Activated T-cell treated with anti-CD3 and anti-CD28 coated beads for 4 hours (primary cell): ENCODE results near the gene KIAA0040.
"Not testable (repeated sequence)": the region's sequence is repeated elsewhere in the genome, so short reads cannot be mapped to it uniquely, and the experiment has no call there.

ENCODE experiments used
- DNase-seq: peaks from one replicate; pipeline ENCODE4 v3.0.0-alpha.2; 2020

The KIAA0040 gene

GRCh38 chr1:175133673-175134435 is 58.7 kb downstream of the KIAA0040 start:
- no peak for DNase-seq

- DNase-seq: no peak
Measured at GRCh38 chr1:175132436-175132835, 60.1 kb downstream of the KIAA0040 start.

GRCh38 chr1:175131095-175131494 is 61.5 kb downstream of the KIAA0040 start:
- DNase-seq: no peak

- no peak for DNase-seq
Measured at GRCh38 chr1:175130649-175131045, 61.9 kb downstream of the KIAA0040 start.

GRCh38 chr1:175129997-175130648 is 62.5 kb downstream of the KIAA0040 start:
- DNase-seq: no peak

GRCh38 chr1:175129644-175129996 is 63.0 kb downstream of the KIAA0040 start:
- no peak for DNase-seq

GRCh38 chr1:175129182-175129581 is 63.4 kb downstream of the KIAA0040 start:
- no peak for DNase-seq

- no peak for DNase-seq
Measured at GRCh38 chr1:175128523-175128922, 64.1 kb downstream of the KIAA0040 start.

GRCh38 chr1:175127565-175127964 is 65.0 kb downstream of the KIAA0040 start:
- DNase-seq: no peak

- no peak for DNase-seq
Measured at GRCh38 chr1:175126347-175126746, 66.2 kb downstream of the KIAA0040 start.

- DNase-seq: no peak
Measured at GRCh38 chr1:175124861-175125260, 67.7 kb downstream of the KIAA0040 start.

GRCh38 chr1:175120511-175120910 is 72.1 kb downstream of the KIAA0040 start:
- no peak for DNase-seq

- no peak for DNase-seq
Measured at GRCh38 chr1:175118375-175119367, 73.9 kb downstream of the KIAA0040 start.

GRCh38 chr1:175116903-175117302 is 75.7 kb downstream of the KIAA0040 start:
- no peak for DNase-seq

- DNase-seq: no peak
Measured at GRCh38 chr1:175116210-175116798, 76.3 kb downstream of the KIAA0040 start.

GRCh38 chr1:175114996-175115395 is 77.6 kb downstream of the KIAA0040 start:
- no peak for DNase-seq

GRCh38 chr1:175108331-175108820 is 84.2 kb downstream of the KIAA0040 start:
- DNase-seq: not testable (repeated sequence)
